ENCODE data around the gene PSTPIP1. TPM values are rescaled to one million over a fixed set of nuclear protein-coding genes. Genes with fewer than 3 reads are reported as not detected.

PSTPIP1 gene
- total and polyA plus RNA-seq, 2 of the 13 experiments (the other 11 are each of a cell fraction or from before 2014, with no cell fraction given), result 4.4 to 8.7 TPM

- BruUV-seq (replicated peaks), result no TSS peak
- Histone ChIP-seq H4K20me1 (ENCODE audit: insufficient read depth, low read length) (no peaks in the 10 kb centered on the region), H2AFZ (ENCODE audit: low read length) (no peak overlapping the region), H3K27ac (ENCODE audit: extremely low read length, insufficient read depth, low read length) (no peak overlapping the region), H3K27me3 (ENCODE audit: control insufficient read depth in 1 of 2, insufficient read depth in 2 of 2, low read length in 2 of 2) (peaks cover 12 to 61% of the 10 kb centered on the region in 2 experiments; a peak in 4 of 5 replicates), H3K9me3 (ENCODE audit: low read length) (no peaks in the 10 kb centered on the region), H3K4me1 (ENCODE audit: insufficient read depth, low read length) (no peaks in the 10 kb centered on the region), H3K9ac (ENCODE audit: insufficient read depth, low read depth, low read length) (no peak overlapping the region), H3K4me2 (ENCODE audit: low read depth, low read length) (no peak overlapping the region; the same call in 1 of the 2 replicates), H3K79me2 (ENCODE audit: insufficient read depth, low read length) (no peaks in the 10 kb centered on the region), H3K4me3 (replicated peaks in 1 of 3; ENCODE audit: insufficient read depth in 1 of 3, low read depth in 2 of 3, low read length in 3 of 3) (no peak overlapping the region), H3K36me3 (replicated peaks in 1 of 2; ENCODE audit: control insufficient read depth in 1 of 2, insufficient read depth in 2 of 2, low read length in 2 of 2) (no peaks in the 10 kb centered on the region)
- ATAC-seq (no peak), FAIRE-seq (no peak), DNase-seq (ENCODE audit: low spot score) (no peak)
- POLR2A ChIA-PET, result no interaction called here
- CTCF ChIA-PET (ENCODE audit: low intra/inter-chr PET ratio, low total read pairs), result no interaction called here
- in situ Hi-C loops (cut with HindIII; ENCODE audit: extremely low pct_ligation_motif_present, low pct_unique_long_range_greater_than_20kb) (no loop called here), intact Hi-C loops (cut with micrococcal nuclease; ENCODE audit: unreplicated experiment) (no loop called here)
- 3% methylated on average over 7 of the region's 7 CpGs for WGBS (ENCODE audit: low lambda C conversion rate)
- TF ChIP-seq ZNF136 (CRISPR knock-in tag; IDR thresholded peaks at IDR 0.05; ENCODE audit: low read depth) (no peak), FOXA3 (CRISPR knock-in tag; IDR thresholded peaks at IDR 0.05) (no peak), KLF9 (CRISPR knock-in tag; IDR thresholded peaks at IDR 0.05; ENCODE audit: low read depth) (no peak), ZNF124 (CRISPR knock-in tag; IDR thresholded peaks at IDR 0.05) (no peak), BCL6 (CRISPR knock-in tag; IDR thresholded peaks at IDR 0.05) (no peak)
Measured at GRCh38 chr15:77021803-77022381, 27.0 kb downstream of the PSTPIP1 start.

GRCh38 chr15:77022646-77023575 is 28.0 kb downstream of the PSTPIP1 start:
- Histone ChIP-seq H3K27me3 (ENCODE audit: control insufficient read depth in 1 of 2, insufficient read depth in 2 of 2, low read length in 2 of 2) (peaks cover 8 to 57% of the 10 kb centered on the region in 2 experiments; a peak in 4 of 5 replicates), H3K79me2 (ENCODE audit: insufficient read depth, low read length) (no peaks in the 10 kb centered on the region), H2AFZ (ENCODE audit: low read length) (no peak overlapping the region), H3K4me2 (ENCODE audit: low read depth, low read length) (no peak overlapping the region), H3K36me3 (replicated peaks in 1 of 2; ENCODE audit: control insufficient read depth in 1 of 2, insufficient read depth in 2 of 2, low read length in 2 of 2) (no peaks in the 10 kb centered on the region), H3K4me1 (ENCODE audit: insufficient read depth, low read length) (no peaks in the 10 kb centered on the region), H3K9ac (ENCODE audit: insufficient read depth, low read depth, low read length) (no peak overlapping the region), H3K9me3 (ENCODE audit: low read length) (no peaks in the 10 kb centered on the region), H4K20me1 (ENCODE audit: insufficient read depth, low read length) (no peaks in the 10 kb centered on the region), H3K4me3 (replicated peaks in 1 of 3; ENCODE audit: insufficient read depth in 1 of 3, low read depth in 2 of 3, low read length in 3 of 3) (no peak overlapping the region), H3K27ac (ENCODE audit: extremely low read length, insufficient read depth, low read length) (no peak overlapping the region)
- no peak for DNase-seq (ENCODE audit: low spot score)
- intact Hi-C loops (cut with micrococcal nuclease; ENCODE audit: unreplicated experiment) (no loop called here), in situ Hi-C loops (cut with HindIII; ENCODE audit: extremely low pct_ligation_motif_present, low pct_unique_long_range_greater_than_20kb) (no loop called here)
- ChIA-PET CTCF (ENCODE audit: low intra/inter-chr PET ratio, low total read pairs) (no interaction called here), POLR2A (no interaction called here)
- ATAC-seq, result no peak
- no TSS peak for BruUV-seq (replicated peaks)
- no peak for FAIRE-seq
- TF ChIP-seq ZMYM3 (CRISPR knock-in tag; IDR thresholded peaks at IDR 0.05) (peak; percentile 36; the same call in 1 of the 2 replicates), ZBTB10 (CRISPR knock-in tag; IDR thresholded peaks at IDR 0.05; ENCODE audit: borderline replicate concordance) (no peak)
- 50% methylated on average over 10 of the region's 14 CpGs for WGBS (ENCODE audit: low lambda C conversion rate)

All from HepG2 (cell line).